ENCODE results near the gene SLC16A6. TPM values are rescaled to one million over a fixed set of nuclear protein-coding genes. Genes with fewer than 3 reads are reported as not detected.
"Not testable (repeated sequence)": the region's sequence is repeated elsewhere in the genome, so short reads cannot be mapped to it uniquely, and the experiment has no call there.

SLC16A6 gene
- total RNA-seq, 1 donor from 2014 or later, result 2.5 TPM

- peak; percentile 95 for DNase-seq
Measured at GRCh38 chr17:68247445-68248198, 43.3 kb downstream of the SLC16A6 start, which contains the start of gene AMZ2. AMZ2 (plus strand) TSS chr17:68248043; CDS start chr17:68250188, 2,145 bp downstream.

GRCh38 chr17:68246271-68247028, 44.5 kb downstream of the SLC16A6 start:
- DNase-seq, result no peak

- DNase-seq, result no peak
Measured at GRCh38 chr17:68239632-68240366, 51.1 kb downstream of the SLC16A6 start.

- no peak for DNase-seq
Measured at GRCh38 chr17:68238871-68239253, 52.1 kb downstream of the SLC16A6 start.

GRCh38 chr17:68238164-68238870, 52.6 kb downstream of the SLC16A6 start:
- no peak for DNase-seq

GRCh38 chr17:68237369-68238163, 53.4 kb downstream of the SLC16A6 start:
- DNase-seq, result not testable (repeated sequence)

- not testable (repeated sequence) for DNase-seq
Measured at GRCh38 chr17:68235336-68235791, 55.6 kb downstream of the SLC16A6 start.

- DNase-seq, result not testable (repeated sequence)
Measured at GRCh38 chr17:68234726-68235335, 56.1 kb downstream of the SLC16A6 start.

- not testable (repeated sequence) for DNase-seq
Measured at GRCh38 chr17:68232741-68233140, 58.2 kb downstream of the SLC16A6 start.

- DNase-seq, result no peak
Measured at GRCh38 chr17:68231541-68231940, 59.4 kb downstream of the SLC16A6 start.

- not testable (repeated sequence) for DNase-seq
Measured at GRCh38 chr17:68231131-68231530, 59.8 kb downstream of the SLC16A6 start.

- DNase-seq, result no peak
Measured at GRCh38 chr17:68229619-68230018, 61.3 kb downstream of the SLC16A6 start.

GRCh38 chr17:68228817-68229570, 61.9 kb downstream of the SLC16A6 start:
- DNase-seq, result no peak

GRCh38 chr17:68228039-68228680, 62.8 kb downstream of the SLC16A6 start:
- not testable (repeated sequence) for DNase-seq

- DNase-seq, result not testable (repeated sequence)
Measured at GRCh38 chr17:68225055-68225454, 65.9 kb downstream of the SLC16A6 start.

GRCh38 chr17:68222606-68223005, 68.3 kb downstream of the SLC16A6 start:
- no peak for DNase-seq

GRCh38 chr17:68221786-68222185, 69.1 kb downstream of the SLC16A6 start:
- DNase-seq, result no peak

- not testable (repeated sequence) for DNase-seq
Measured at GRCh38 chr17:68220786-68221185, 70.1 kb downstream of the SLC16A6 start.

GRCh38 chr17:68220186-68220585, 70.7 kb downstream of the SLC16A6 start:
- DNase-seq, result not testable (repeated sequence)

All from skin of body (tissue), 2 donors.